Suprapubic skin (tissue), 4 donors: ENCODE measurements around the gene TMOD1.

Experiments
- EP300 ChIP-seq: sonication (generic); formaldehyde crosslinking; IDR thresholded peaks from one replicate; pipeline ENCODE4 v1.6.1; 2017; ENCODE audit warnings: antibody characterized with exemption
- POLR2AphosphoS5 ChIP-seq, 3 donors: sonication (generic); formaldehyde crosslinking; IDR thresholded peaks; one replicate each; pipeline ENCODE4 v1.6.1; 2017; ENCODE audit warnings: antibody characterized with exemption in 3 of 3
- TF ChIP-seq, protein P1 (sequence below), 2 donors: fragments of 200-600 bp in 1 of 2; fragments of 450-650 bp in 1 of 2; sonication (generic) in 1 of 2; IDR thresholded peaks; one replicate each; pipeline ENCODE4 v1.5.1; 2016 to 2019; ENCODE audit warnings: antibody characterized with exemption in 2 of 2, mild to moderate bottlenecking in 1 of 2, moderate library complexity in 1 of 2

DNA sequence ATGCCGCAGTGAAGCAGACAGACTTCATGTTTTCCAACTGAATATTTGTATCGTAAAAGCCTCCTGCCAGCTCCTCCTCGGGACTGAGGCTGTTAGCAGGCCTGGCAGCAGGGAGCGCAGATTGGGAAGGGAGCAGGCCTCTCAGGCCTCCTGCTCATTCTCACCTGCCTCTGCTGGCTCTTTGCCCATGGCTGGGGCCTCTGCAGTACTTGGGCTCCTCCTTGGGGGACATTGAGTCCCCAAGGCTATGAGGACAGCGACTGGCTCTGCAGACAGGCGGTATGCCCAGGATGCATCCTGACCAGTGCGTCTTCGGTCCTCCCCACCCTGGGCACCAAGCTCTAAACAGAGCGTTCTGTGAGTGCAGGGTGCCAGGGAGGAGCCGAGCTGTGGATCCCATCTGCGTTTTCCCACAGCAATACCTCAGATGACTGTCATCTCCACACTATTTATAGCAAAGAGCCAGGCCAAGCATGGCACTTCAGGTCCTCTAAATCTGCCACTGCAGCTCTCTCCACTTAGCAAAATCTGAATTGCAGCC, 93.0 kb downstream of the TMOD1 start:
- TF ChIP-seq POLR2AphosphoS5 (IDR thresholded peaks at IDR 0.05) (no peak), EP300 (no peak)
- TF ChIP-seq, protein P1, sequence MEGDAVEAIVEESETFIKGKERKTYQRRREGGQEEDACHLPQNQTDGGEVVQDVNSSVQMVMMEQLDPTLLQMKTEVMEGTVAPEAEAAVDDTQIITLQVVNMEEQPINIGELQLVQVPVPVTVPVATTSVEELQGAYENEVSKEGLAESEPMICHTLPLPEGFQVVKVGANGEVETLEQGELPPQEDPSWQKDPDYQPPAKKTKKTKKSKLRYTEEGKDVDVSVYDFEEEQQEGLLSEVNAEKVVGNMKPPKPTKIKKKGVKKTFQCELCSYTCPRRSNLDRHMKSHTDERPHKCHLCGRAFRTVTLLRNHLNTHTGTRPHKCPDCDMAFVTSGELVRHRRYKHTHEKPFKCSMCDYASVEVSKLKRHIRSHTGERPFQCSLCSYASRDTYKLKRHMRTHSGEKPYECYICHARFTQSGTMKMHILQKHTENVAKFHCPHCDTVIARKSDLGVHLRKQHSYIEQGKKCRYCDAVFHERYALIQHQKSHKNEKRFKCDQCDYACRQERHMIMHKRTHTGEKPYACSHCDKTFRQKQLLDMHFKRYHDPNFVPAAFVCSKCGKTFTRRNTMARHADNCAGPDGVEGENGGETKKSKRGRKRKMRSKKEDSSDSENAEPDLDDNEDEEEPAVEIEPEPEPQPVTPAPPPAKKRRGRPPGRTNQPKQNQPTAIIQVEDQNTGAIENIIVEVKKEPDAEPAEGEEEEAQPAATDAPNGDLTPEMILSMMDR (IDR thresholded peaks at IDR 0.05) = no peak
